HG03378 (cell line): ENCODE measurements around the gene SLC52A1.
"Not testable (repeated sequence)": the region's sequence is repeated elsewhere in the genome, so short reads cannot be mapped to it uniquely, and the experiment has no call there.

Experiments used
- ATAC-seq: cut with Tn5 transposase; IDR thresholded peaks from one replicate; pipeline ENCODE4 v1.9.1; 2021; ENCODE audit warnings: mild to moderate bottlenecking, moderate library complexity; ENCODE audit not compliant: unreplicated experiment

The SLC52A1 gene

DNA sequence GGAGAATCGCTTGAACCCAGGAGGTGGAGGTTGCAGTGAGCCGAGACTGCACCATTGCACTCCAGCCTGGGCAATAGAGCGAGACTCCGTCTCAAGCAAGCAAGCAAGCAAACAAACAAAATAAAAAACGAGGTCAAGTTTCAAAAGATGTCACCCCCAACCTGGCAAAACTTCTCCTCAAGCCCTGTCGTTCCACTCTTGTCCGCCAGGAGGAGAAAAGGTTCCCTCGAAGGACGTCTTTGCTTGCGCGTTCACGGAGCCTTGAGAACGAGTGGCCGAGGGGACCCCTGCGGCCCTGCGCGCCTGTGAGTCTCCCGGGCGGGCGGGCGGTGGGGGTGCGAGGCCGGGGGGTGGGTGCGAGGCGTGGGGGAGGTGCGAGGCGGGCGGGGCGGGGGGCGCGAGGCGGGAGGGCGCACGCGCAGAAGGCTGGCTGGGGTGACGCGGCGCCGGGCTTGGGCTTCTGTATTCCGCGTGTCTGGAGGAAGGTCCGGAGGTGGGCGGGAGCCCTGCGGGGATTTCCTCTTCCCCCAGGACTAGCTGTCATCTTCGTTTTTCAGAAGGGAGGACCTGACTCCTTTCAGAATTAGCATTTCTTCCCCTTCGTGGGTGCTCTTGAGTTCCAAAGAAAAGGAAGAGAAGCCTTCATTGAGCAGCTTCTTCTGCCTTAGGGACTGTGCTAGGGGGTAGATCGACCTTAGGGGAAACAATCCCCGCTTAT lies 3.7 kb downstream of the SLC52A1 start:
- ATAC-seq = no peak

DNA sequence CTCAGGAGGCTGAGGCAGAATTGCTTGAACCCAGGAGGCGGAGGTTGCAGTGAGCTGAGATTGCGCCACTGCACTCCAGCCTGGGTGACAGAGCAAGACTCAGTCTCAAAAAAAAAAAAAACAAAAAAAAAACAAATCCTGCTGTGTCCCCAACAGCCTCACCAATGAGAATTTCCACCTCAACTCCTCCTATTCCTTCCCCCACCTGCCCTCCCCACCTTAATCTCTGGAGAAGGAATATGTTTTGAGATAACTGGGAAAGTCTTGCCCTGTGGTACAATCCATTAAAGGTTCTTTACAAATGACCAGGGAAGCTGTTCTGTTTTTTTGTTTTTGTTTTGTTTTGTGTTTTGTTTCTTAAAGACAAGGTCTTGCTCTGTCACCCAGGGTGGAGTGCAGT lies 5.1 kb downstream of the SLC52A1 start:
- ATAC-seq = not testable (repeated sequence)

DNA sequence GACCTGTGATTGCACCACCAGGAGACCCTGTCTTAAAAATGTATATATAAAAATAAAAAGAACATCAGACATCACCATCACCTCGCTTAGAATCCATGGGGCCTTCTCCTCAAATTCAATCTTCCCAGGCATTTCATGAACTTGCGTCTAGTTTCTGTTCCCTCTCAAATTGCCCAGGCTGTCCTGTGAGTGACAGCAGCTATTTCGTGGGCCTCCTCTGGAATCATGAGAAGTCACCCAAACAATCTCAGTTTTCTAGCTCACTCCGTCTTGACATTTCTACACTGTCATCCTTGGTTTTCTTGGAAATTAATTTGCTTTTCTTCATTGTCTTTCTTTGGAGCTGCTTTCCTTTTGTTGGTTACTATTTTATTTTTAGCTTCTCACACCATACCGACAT lies 7.3 kb downstream of the SLC52A1 start:
- no peak for ATAC-seq

DNA sequence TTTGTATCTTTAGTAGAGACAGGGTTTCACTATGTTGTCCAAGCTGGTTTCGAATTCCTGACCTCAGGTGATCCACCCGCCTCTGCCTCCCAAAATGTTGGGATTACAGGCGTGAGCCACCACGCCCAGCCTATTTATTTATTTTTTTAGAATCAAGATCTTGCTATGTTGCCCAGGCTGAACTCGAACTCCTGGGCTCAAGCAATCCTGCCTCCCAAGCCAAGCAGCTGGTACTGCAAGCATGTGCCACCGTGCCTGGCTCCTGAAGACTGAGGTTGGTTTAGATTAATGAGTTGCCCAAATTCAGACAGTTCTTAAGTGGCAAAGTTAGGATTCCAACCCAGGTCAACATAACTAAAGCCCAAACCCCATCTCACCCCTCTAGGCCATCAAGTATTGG lies 7.9 kb downstream of the SLC52A1 start:
- ATAC-seq = no peak

DNA sequence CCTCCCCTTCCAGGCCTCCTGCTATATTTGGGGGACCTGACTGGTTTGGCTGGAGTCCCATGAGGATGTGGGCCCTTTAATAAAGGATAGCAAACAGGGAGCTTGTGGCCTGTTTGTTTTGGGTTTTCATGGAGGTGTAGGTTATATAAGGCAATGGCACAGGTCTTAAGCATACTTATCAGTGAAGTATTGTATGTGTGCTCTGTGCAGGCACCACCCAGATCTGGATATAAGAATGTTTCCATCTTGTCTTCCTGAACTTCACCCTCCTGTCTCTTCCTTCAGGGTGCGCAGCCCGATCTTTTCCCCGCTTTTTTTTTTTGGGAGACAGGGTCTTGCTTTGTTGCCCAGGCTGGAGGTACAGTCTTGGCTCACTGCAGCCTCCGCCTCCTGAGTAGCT lies 10.6 kb downstream of the SLC52A1 start:
- no peak for ATAC-seq

- no peak for ATAC-seq
Measured at GRCh38 chr17:5023588-5024147, 11.6 kb downstream of the SLC52A1 start.

DNA sequence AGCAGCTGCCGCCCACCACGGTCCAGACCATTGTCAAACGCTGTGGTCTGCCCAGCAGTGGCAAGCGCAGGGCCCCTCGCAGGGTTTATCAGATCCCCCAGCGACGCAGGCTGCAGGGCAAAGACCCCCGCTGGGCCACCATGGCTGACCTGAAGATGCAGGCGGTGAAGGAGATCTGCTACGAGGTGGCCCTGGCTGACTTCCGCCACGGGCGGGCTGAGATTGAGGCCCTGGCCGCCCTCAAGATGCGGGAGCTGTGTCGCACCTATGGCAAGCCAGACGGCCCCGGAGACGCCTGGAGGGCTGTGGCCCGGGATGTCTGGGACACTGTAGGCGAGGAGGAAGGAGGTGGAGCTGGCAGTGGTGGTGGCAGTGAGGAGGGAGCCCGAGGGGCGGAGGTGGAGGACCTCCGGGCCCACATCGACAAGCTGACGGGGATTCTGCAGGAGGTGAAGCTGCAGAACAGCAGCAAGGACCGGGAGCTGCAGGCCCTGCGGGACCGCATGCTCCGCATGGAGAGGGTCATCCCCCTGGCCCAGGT lies 13.0 kb downstream of the SLC52A1 start:
- ATAC-seq = no peak

DNA sequence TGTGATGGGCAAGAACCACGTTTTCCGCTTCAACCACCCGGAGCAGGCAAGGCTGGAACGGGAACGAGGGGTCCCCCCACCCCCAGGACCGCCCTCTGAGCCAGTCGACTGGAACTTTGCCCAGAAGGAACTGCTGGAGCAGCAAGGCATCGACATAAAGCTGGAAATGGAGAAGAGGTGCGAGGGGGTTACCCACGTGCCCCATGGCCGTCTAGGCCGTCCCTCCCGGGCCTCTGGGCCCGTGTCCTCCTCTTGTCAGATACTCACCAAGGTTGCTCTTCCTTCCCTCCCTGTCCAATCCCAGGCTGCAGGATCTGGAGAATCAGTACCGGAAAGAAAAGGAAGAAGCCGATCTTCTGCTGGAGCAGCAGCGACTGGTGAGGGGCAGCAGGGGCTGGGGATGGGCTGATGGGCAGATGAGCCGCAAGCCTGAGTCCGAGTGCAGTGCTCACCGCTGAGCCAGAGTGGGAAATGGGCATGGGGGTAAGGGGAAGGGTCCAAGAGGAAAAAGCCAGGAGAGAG lies 14.7 kb downstream of the SLC52A1 start:
- no peak for ATAC-seq

DNA sequence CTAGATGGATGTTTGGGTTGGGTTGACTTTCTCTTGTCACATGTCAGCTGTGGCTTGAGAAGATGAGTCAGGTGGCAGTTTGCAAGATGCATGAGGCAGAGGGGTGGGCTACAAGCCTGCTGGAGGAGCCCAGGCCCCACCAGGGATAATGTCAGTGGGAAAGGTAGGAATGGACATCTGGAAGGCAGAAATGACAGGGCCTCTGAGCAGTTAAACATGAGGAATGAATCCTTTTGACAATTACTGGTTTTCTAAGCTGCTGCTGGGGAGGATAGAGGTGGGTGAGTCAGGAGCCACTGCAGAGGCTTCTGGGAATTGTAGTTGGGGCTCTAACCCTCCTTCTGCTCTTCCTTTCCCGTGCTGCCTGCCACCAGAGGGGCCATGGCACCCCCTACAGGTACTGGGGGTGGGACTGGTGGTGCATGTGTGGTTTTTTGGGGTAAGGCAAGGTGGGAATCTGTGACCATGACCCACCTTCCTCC lies 15.7 kb downstream of the SLC52A1 start:
- ATAC-seq = no peak

DNA sequence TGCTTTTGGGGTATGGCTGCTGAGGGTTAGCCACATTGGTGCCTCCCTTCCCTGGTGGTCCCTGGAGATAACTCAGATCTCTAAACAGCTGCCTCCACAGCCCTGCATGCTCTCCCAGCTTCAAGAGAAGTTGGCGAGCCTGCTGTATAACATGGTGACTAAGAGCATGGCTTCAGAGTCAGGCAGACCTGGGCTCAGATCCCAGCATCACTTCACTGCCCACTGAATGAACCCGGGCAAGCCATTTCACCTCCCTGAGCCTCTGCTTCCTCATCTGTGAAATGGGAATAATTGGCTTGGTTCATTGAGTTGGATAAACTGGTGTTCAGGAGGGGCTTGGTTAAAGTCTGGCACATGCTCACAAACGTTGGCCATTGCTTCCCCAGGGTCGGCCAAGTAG lies 20.9 kb downstream of the SLC52A1 start:
- no peak for ATAC-seq

- no peak for ATAC-seq
Measured at GRCh38 chr17:5011928-5012327, 23.3 kb downstream of the SLC52A1 start.

GRCh38 chr17:5003214-5003867 lies 31.9 kb downstream of the SLC52A1 start:
- ATAC-seq = no peak

GRCh38 chr17:5002121-5002788 lies 33.0 kb downstream of the SLC52A1 start:
- ATAC-seq = no peak

DNA sequence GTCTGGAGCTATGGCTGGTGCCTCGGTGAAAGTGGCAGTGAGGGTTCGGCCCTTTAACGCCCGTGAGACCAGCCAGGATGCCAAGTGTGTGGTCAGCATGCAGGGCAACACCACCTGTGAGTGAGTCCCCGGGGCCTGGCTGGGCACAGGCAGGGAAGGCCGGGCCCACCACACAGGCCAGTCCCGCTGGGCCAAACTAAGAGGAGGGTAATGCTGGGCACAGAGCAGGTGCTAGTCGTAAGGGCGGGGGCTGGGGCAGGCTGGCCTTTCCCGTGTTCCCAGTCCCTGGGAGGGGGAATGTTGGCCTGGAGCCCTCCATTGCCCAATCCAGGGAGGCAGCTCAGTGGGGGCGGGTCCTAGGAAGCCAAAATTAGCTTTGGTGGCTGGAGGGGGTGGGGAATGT lies 35.0 kb downstream of the SLC52A1 start:
- no peak for ATAC-seq

DNA sequence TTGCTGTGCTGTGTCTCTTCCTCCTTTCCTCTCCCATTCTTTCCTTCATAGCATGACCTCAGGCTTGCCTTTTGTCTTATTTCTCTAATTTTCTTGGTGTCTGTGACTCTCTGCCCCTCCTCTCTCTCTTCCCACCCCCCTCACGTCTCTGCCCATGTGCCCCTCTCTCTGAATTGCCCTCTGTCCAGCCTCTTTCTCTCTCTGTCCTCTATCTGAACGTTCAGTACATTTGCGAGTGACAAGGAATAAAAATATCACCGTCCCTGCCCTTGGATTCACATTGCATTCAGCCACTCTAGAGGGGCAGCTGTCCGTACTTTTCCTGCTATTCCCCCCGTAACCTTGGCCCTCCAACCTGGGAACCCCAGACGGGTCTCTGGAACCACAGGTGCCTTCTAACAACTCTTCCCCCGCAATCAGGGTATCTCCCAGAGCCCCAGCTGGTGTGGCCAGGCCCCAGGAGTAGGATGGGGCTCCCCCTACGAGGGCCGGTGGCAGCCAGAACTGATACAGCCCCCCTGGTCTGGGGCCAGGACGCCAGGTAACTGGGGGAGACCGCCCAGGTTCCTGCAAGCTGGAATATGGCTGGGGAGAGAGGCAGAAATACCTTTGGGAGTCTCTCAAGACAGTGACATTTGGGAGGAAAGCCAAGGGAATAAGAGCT lies 35.7 kb downstream of the SLC52A1 start:
- no peak for ATAC-seq

GRCh38 chr17:4998732-4999429 lies 36.3 kb downstream of the SLC52A1 start:
- ATAC-seq = no peak

DNA sequence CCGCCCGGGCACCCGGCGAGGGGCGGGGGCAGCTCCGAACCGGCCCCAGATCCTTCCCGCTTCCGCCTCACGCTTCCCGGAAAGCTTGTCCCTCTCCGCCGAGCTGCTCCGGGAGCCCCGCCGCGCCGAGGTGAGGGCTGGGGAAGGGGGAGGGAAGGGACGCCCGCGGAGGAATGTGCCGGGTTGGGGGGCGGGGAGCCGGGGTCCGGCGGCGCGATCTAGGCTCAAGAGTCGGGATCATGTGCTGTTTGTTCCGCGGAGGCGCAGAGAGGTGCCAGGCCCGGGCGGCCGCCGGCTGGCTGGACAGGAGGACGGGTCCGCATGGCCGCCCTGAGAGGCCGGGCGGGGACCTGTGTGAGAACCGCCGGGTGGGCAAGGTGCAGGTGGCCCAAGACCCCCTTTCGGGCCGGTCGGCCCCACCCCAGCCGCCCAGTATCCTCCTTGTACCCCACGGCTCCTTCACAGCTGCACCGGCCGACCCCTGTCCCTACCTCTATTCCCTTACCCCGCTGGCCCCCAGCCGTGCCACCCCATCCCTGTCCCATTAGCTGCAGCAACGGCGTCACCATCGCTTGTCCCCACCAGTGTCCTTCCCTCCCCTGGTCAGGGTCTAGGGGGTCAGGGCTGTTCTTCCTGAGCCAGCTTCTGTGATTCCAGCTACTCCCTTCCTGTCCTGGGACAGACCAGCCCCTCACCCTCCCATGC lies 37.0 kb downstream of the SLC52A1 start:
- no peak for ATAC-seq

DNA sequence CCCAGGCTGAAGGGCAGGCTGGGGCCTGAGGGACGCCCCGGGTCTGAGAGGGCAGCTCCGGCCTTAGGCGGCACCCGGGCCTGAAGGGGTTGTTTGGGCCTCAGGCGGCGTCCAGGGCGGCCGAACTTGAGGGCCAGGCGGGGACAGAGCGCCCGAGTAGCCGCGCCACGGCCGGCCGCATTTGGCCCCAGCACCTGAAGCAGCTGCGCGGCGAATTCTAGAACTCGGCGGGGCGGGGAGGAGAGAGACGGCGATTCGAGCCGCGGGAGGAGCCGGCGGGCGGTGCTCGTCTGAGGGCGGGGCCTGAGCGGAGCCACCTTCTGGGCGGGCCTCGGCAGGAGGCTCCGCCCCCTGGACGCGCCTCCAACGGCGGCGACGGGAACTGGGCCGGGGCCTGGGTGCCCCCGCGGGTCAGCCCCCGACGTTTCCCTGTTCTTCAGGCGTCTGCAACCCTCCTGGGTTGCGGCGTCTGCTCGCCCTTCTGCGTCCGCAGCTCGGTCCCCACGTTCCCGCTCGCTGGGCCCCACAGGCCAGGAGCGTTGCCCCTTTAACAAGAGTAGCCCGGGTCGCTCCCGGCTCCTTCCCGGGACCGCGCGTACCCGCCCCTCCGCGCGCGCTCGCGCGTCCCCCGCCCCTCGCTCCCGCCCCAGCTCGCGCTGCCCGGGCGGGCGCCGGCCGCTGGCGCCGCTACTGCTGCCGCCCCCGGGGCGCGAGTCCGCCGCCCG lies 37.8 kb downstream of the SLC52A1 start, which contains the start of the genes INCA1 and KIF1C:
Gene INCA1, minus strand, starts transcription at position 221 of the 725 bp plus-strand sequence. CDS start 3,085 bp downstream, outside the sequence.
Gene KIF1C, plus strand, starts transcription at position 649 of the 725 bp plus-strand sequence. CDS start 2,297 bp downstream, outside the sequence.
- ATAC-seq = peak; percentile 71
